HUES48 (cell line): ENCODE measurements around the gene TCF19.
"Not testable (repeated sequence)": the region's sequence is repeated elsewhere in the genome, so short reads cannot be mapped to it uniquely, and the experiment has no call there.

ENCODE experiments used
- H3K27ac ChIP-seq: one replicate; pipeline ENCODE4 v1.7.0; 2013; ENCODE audit warnings: low read depth, low read length, inconsistent platforms
- H3K27me3 ChIP-seq: 2 replicates; pipeline ENCODE4 v1.6.1; 2013; ENCODE audit warnings: mild to moderate bottlenecking, low read length; ENCODE audit not compliant: control insufficient read depth, insufficient read depth
- H3K36me3 ChIP-seq: 2 replicates; pipeline ENCODE4 v1.6.1; 2013; ENCODE audit warnings: low read length; ENCODE audit not compliant: control insufficient read depth, insufficient read depth
- H3K4me1 ChIP-seq: 2 replicates; pipeline ENCODE4 v1.6.1; 2013; ENCODE audit warnings: mild to moderate bottlenecking, low read length; ENCODE audit not compliant: control insufficient read depth, insufficient read depth
- H3K4me3 ChIP-seq: 2 replicates; pipeline ENCODE4 v1.5.1; 2013; ENCODE audit warnings: mild to moderate bottlenecking, low read depth, low read length
- H3K9ac ChIP-seq: 2 replicates; pipeline ENCODE4 v1.6.1; 2013; ENCODE audit warnings: mild to moderate bottlenecking, low read depth, low read length, moderate library complexity
- H3K9me3 ChIP-seq: 2 replicates; pipeline ENCODE4 v1.6.1; 2013; ENCODE audit warnings: low read length; ENCODE audit not compliant: control insufficient read depth, insufficient read depth

The TCF19 gene

DNA sequence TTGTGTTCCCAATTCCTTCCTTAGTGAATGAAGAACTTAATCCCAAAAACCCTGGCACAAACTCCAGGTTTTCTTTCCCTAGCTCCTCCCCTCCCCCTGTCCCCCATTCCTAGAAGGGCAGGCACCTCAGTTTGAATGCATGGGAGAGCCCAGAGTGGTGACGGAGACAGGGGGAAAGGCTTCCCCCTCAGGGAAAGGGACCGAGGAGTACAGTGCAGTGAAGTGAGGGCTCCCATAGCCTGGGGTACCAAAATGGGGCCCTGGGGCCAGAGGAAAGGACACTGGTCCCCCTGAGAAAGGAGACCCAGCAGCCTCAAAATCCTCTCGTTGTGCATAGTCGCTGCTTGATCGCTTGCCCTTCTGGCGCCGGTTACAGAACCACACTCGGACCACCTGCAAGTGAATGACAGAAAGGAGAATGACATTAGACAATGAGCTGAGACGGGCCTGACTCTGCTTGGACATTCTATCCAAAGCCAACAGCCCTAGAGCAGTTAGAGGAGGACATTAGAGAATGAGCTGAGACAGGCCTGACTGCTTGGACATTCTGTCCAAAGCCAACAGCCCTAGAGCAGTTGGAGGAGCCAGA lies 6.2 kb downstream of the TCF19 start:
- Histone ChIP-seq H3K4me1 (peaks cover 25% of the 10 kb centered on the region), H3K36me3 (peaks cover 55% of the 10 kb centered on the region)
- not testable (repeated sequence) for H3K27ac ChIP-seq

DNA sequence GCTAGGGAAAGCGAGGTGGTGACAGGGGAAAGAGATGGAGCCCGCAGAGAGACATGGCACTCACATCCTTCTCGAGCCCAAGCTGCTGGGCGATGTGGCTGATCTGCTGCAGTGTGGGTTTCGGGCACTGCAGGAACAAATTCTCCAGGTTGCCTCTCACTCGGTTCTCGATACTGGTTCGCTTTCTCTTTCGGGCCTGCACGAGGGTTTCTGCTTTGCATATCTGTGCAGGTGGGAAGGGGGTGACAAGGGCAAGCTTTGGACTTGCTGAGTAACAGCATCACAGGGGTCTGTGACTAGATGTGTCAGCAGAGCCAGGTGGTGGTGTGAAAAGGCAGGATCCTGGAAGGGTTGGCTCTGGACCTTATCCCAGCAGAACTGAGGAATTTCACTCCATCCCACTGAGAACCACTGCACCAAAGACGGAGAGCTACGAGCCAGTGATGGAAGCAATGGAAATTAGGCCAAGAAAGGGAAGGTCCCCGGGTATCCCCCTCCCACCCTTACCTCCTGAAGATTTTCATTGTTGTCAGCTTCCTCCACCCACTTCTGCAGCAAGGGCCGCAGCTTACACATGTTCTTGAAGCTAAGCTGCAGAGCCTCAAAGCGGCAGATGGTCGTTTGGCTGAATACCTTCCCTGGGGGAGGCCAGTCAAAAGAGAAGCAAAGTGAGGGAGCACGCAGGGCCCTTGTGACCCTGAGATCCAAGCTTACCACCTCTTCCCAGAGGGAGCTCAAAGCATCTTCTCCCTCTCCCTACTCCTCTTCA lies 6.9 kb downstream of the TCF19 start:
- Histone ChIP-seq H3K36me3 (peaks cover 55% of the 10 kb centered on the region), H3K4me1 (peaks cover 19% of the 10 kb centered on the region), H3K27ac (peak overlapping the region; percentile 46)
- not testable (repeated sequence) for H3K9me3 ChIP-seq, H3K9ac ChIP-seq, H3K27me3 ChIP-seq, H3K4me3 ChIP-seq

More for the DNA sequence above, 6.2 kb downstream of the TCF19 start:
- H3K27me3 ChIP-seq, H3K9ac ChIP-seq, H3K9me3 ChIP-seq, H3K4me3 ChIP-seq: not testable (repeated sequence)

DNA sequence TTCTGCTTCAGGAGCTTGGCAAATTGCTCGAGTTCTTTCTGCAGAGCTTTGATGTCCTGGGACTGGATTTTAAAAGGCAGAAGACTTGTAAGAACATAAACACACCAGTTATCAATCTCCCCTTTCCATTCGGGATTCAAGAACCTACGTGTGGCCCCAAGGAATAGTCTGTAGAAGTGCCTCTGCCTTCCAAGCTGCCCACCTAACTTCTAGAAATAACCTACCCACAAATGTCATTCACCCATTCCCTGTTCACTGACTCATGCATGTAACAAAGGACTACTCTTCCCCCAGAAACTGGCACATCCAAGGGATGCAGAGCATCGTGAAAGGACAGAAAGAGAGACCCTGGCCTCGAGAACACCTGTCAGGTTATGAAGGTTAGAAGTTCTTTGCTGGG lies 7.6 kb downstream of the TCF19 start:
- no peaks in the 10 kb centered on the region for H3K9me3 ChIP-seq
- no peaks in the 10 kb centered on the region for H3K27me3 ChIP-seq
- H3K4me1 ChIP-seq: peaks cover 23% of the 10 kb centered on the region
- H3K27ac ChIP-seq: peak overlapping the region; percentile 46
- peaks cover 55% of the 10 kb centered on the region for H3K36me3 ChIP-seq
- H3K4me3 ChIP-seq: no peak overlapping the region
- H3K9ac ChIP-seq: no peak overlapping the region

DNA sequence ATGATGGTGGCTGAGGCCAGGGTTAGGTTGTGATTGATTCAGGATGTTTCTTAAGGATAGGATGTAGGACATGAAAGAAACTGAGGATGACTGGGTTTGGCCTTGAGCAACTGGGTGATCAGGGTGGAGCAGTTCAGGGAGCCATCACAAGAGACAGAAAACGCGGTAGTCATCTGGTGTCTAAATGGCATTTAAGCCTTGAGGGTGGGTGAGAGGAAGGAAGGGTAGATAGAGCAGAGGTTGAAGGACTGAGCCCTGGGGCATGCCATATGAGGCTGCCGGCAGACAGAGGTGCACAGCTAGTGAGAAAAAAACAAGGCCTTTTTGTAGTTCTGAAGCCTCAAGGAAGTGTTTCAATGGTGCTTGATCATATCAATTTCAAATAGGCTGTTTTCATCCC lies 10.2 kb downstream of the TCF19 start:
- Histone ChIP-seq H3K27ac (peak overlapping the region; percentile 100), H3K4me3 (peak overlapping the region; percentile 88), H3K9me3 (no peaks in the 10 kb centered on the region), H3K4me1 (peaks cover 26% of the 10 kb centered on the region), H3K9ac (peak overlapping the region; percentile 77), H3K27me3 (no peaks in the 10 kb centered on the region), H3K36me3 (peaks cover 34% of the 10 kb centered on the region)

DNA sequence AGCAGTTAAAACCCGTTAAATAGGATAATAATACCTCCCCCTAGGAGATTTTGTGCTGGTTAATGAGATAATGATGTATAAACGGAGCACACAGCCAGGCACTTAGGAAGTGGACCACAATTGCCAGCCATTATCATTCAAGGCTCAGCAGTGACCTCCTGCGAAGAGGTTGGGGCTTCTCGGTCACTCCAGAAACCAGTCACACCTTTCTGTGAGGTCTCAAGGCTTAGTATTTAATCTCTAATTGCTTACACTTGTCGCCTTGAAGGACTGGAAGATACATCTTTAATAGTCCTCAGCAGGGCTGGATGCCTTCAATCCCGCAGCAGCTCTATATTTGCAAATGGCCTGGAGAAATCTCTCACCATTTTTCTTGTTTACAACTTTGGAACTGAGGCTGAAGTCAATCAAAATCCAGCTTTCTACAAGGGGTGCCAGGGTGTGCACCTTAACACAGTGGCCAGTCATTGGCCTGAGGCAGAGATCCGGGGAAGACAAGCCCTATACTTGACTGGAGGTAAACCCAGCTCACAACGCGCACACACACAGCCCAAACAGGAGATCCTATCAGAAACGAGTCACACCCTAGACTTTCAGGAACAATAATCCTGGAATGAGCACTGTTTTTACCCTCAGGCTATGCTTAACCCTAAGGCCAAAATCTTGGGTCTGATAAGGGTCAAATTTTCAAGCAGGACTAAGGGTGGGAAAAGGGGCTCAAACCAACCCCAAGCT lies 10.9 kb downstream of the TCF19 start:
- H3K27ac ChIP-seq: peak overlapping the region; percentile 100
- peaks cover 27% of the 10 kb centered on the region for H3K36me3 ChIP-seq
- H3K27me3 ChIP-seq: no peaks in the 10 kb centered on the region
- peak overlapping the region; percentile 77 for H3K9ac ChIP-seq
- peak overlapping the region; percentile 88 for H3K4me3 ChIP-seq
- no peaks in the 10 kb centered on the region for H3K9me3 ChIP-seq
- peaks cover 32% of the 10 kb centered on the region for H3K4me1 ChIP-seq

DNA sequence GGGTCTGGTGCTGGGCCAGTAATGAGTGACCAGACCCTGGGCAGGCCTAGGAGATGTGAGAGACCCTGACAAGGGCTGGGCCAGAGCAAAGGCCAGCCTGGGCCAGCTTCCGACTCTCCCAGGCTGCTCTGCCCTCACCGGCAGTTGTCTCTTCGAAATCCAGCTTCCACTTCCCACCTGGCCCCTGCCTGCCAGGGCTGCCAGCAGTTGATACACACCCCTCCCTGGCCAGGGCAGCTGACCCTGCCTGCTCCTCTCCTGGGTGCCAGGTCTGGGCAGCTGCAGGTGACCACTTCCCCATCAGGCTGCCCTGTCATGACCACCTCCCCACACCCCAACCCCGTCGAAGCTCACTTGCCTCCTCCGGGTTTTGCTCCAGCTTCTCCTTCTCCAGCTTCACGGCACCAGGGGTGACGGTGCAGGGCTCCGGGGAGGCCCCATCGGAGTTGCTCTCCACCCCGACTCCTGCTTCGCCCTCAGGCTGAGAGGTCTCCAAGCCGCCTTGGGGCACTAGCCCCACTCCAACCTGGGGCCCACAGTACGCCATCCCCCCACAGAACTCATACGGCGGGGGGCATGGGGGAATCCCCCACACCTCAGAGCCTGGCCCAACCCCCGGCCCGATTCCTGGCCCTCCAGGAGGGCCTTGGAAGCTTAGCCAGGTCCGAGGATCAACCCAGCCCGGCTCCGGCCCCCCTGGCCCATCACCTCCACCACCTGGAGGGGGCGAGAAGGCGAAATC lies 11.6 kb downstream of the TCF19 start:
- H3K4me3 ChIP-seq: peak overlapping the region; percentile 88
- peaks cover 23% of the 10 kb centered on the region for H3K36me3 ChIP-seq
- H3K9me3 ChIP-seq, H3K27me3 ChIP-seq: not testable (repeated sequence)
- H3K9ac ChIP-seq: peak overlapping the region; percentile 77
- peak overlapping the region; percentile 100 for H3K27ac ChIP-seq
- peaks cover 34% of the 10 kb centered on the region for H3K4me1 ChIP-seq

DNA sequence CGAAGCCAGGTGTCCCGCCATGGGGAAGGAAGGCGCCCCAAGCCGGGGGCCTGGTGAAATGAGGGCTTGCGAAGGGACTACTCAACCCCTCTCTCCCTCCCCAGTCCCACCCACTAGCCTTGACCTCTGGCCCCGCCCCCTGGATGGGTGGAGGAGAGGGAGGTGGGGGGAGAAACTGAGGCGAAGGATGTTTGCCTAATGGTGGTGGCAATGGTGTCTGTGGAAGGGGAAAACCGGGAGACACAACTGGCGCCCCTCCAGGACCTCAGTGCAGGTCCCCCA lies 12.2 kb downstream of the TCF19 start, which contains the start of gene POU5F1:
TSS of gene POU5F1 (minus strand) at position 83 of the 282 bp plus-strand sequence. CDS start at position 21, 62 bp downstream.
- Histone ChIP-seq H3K27me3 (no peaks in the 10 kb centered on the region), H3K4me3 (peak within 1 kb of the TSS; percentile 88), H3K27ac (peak within 1 kb of the TSS; percentile 100), H3K9ac (peak within 1 kb of the TSS; percentile 77), H3K36me3 (peaks cover 17% of the 10 kb centered on the region), H3K4me1 (peaks cover 33% of the 10 kb centered on the region), H3K9me3 (no peaks in the 10 kb centered on the region)

DNA sequence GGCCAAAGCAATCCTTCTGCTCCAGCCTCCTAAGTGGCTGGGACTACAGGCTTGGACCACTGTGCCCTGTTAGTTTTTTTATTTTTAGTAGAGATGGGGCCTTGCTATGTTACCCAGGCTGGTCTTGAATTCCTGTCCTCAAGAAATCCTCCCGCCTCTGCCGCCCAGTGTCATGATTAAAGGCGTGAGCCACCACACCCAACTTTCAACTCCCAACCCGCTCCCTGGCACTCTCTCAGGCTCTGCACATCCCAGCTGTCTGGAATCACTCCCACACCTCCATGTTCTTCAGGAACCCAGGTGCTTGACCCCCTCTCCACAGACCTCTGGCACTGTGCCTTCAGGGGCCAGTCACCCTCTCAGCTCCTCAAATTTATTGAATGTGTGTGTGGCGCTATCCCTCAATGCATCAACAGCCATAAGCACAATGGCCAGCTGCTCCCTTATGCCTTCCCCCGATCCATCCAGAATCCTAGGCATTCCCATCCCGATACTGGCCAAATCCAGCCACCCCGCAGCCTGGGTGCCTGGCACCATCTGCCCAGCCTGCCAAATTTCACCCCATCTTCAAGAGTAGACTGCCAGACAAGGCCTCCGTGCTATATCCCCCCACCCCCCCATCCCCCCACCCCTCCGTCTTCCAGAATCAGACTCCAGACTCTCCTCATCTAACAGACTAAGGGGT lies 12.7 kb downstream of the TCF19 start:
- Histone ChIP-seq H3K27ac (peak overlapping the region; percentile 100), H3K4me1 (peaks cover 33% of the 10 kb centered on the region), H3K27me3 (no peaks in the 10 kb centered on the region), H3K9me3 (no peaks in the 10 kb centered on the region), H3K36me3 (peaks cover 12% of the 10 kb centered on the region), H3K4me3 (peak overlapping the region; percentile 88), H3K9ac (peak overlapping the region; percentile 54)

DNA sequence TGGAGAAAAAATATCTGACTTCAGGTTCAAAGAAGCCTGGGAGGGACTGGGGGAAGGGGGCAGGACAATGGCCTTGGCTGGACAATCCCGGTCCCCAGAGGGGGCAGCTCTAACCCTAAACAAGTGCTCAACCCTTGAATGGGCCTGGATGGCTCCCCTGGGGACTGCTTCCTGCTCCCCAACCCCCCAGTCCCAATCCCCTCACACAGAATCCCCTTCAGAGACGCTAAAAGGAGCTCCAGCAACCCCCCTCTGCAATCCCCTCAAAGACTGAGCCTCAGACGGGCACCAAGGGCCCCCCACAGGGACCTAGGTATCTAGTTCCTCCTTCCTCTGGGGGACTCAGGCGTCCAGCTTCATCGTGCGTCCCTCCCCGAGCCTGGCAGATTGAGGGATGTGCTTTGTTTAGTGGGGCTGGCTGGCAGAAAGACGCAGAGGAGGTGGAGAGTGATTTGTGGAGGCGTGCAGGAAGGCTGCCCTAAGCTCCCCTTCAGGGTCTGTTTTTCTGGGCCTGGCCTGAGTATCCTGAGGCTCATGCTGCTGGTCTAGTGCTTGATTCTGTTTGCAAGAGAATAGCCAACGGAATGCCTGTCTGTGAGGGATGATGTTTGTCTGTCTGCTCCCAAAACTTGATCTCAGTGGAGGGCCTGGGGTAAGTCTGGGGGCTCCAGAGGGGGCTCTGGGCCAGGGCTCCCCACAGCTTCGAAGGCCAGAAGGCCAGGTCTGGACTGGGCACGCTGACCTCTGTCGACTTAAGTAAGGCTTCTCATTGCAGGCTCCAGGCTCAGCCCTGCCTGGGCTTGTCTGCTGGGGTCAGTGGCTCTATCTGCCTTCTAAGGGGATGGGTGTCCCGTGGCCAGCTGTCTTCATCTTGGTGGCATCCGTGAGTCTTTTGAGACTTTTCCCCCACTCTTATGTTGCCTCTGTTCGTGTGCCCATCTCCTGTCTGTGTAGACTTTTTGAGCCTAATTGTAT lies 13.8 kb downstream of the TCF19 start:
- Histone ChIP-seq H3K4me3 (peak overlapping the region; percentile 61), H3K27me3 (no peaks in the 10 kb centered on the region), H3K9me3 (no peaks in the 10 kb centered on the region), H3K4me1 (peaks cover 28% of the 10 kb centered on the region), H3K36me3 (peaks cover 3% of the 10 kb centered on the region; the same call in 1 of the 2 replicates), H3K27ac (peak overlapping the region; percentile 100), H3K9ac (peak overlapping the region; percentile 81)
